ENCODE results near the gene DNAJC13.

- no peak for TF ChIP-seq POLR2AphosphoS5 (IDR thresholded peaks at IDR 0.05)
- no peak for TF ChIP-seq CTCF (IDR thresholded peaks at IDR 0.05 in 8 of 11, conservative IDR thresholded peaks at IDR 0.05 in 3 of 11)
- no peak for TF ChIP-seq POLR2A (IDR thresholded peaks at IDR 0.05)
These were observed 122.4 kb downstream of the DNAJC13 start for GRCh38 chr3:132539681-132540080.
